BLaER1 treated with 17β-estradiol and CSF1 and Interleukin-3, amounts not matched to agents 10 nM and 100 nM (cell line): Measurements from ENCODE around the gene CSMD2.

Experiments
- H3K27ac ChIP-seq, 11 experiments: shearing (Covaris generic); formaldehyde crosslinking; 2 replicates each; pipeline ENCODE4 v1.8.1; 2022
- H3K27me3 ChIP-seq, 11 experiments: shearing (Covaris generic); formaldehyde crosslinking; 2 replicates each; pipeline ENCODE4 v1.8.1; 2022
- H3K36me3 ChIP-seq, 11 experiments: shearing (Covaris generic); formaldehyde crosslinking; 2 replicates each; pipeline ENCODE4 v1.8.1; 2022
- H3K4me1 ChIP-seq, 10 experiments: shearing (Covaris generic); formaldehyde crosslinking; 2 replicates each; pipeline ENCODE4 v1.8.1; 2022
- H3K4me2 ChIP-seq, 11 experiments: shearing (Covaris generic); formaldehyde crosslinking; 2 replicates each; pipeline ENCODE4 v1.8.1; 2022
- H3K4me3 ChIP-seq, 10 experiments: shearing (Covaris generic); formaldehyde crosslinking; 2 replicates each; pipeline ENCODE4 v1.8.1; 2022
- H3K9ac ChIP-seq, 11 experiments: shearing (Covaris generic); formaldehyde crosslinking; 2 replicates each; pipeline ENCODE4 v1.8.1; 2022
- H3K9me3 ChIP-seq, 11 experiments: shearing (Covaris generic); formaldehyde crosslinking; replicated peaks in 1 of 11; 2 replicates each; pipeline ENCODE4 v1.8.1; 2022
- H4K20me1 ChIP-seq, 11 experiments: shearing (Covaris generic); formaldehyde crosslinking; 2 replicates each; pipeline ENCODE4 v1.8.1; 2022
- Cebpa-rat ChIP-seq, 11 experiments: shearing (Covaris generic); IDR thresholded peaks; 2 replicates each; pipeline ENCODE4 v1.8.1; 2022

Gene CSMD2

GRCh38 chr1:33860671-33861070, 304.4 kb downstream of the CSMD2 start:
- Histone ChIP-seq H3K4me1 (no peaks in the 10 kb centered on the region), H3K36me3 (no peaks in the 10 kb centered on the region), H3K27ac (no peak overlapping the region), H3K9ac (no peak overlapping the region), H3K4me3 (no peak overlapping the region), H3K9me3 (no peaks in the 10 kb centered on the region), H3K27me3 (no peaks in the 10 kb centered on the region), H4K20me1 (no peaks in the 10 kb centered on the region), H3K4me2 (no peak overlapping the region)
- no peak for TF ChIP-seq Cebpa-rat (IDR thresholded peaks at IDR 0.05)

- no peak overlapping the region for H3K4me2 ChIP-seq
- H3K4me1 ChIP-seq, result peaks cover 0 to 4% (median 0%) of the 10 kb centered on the region in 10 experiments; a peak in 2 of 20 replicates
- no peak for TF ChIP-seq Cebpa-rat (IDR thresholded peaks at IDR 0.05)
- H3K9me3 ChIP-seq, result no peaks in the 10 kb centered on the region
- H3K36me3 ChIP-seq, result no peaks in the 10 kb centered on the region
- H3K27me3 ChIP-seq, result no peaks in the 10 kb centered on the region
- H3K4me3 ChIP-seq, result no peak overlapping the region
- H4K20me1 ChIP-seq, result no peaks in the 10 kb centered on the region
- no peak overlapping the region for H3K27ac ChIP-seq
- no peak overlapping the region for H3K9ac ChIP-seq
These were observed 310.9 kb downstream of the CSMD2 start for GRCh38 chr1:33854091-33854490.

- peaks cover 0 to 4% (median 0%) of the 10 kb centered on the region in 10 experiments; a peak in 2 of 20 replicates for H3K4me1 ChIP-seq
- H3K27me3 ChIP-seq, result no peaks in the 10 kb centered on the region
- no peak overlapping the region for H3K27ac ChIP-seq
- H3K4me2 ChIP-seq, result no peak overlapping the region
- H3K9me3 ChIP-seq, result no peaks in the 10 kb centered on the region
- H4K20me1 ChIP-seq, result no peaks in the 10 kb centered on the region
- H3K36me3 ChIP-seq, result no peaks in the 10 kb centered on the region
- TF ChIP-seq Cebpa-rat (IDR thresholded peaks at IDR 0.05), result no peak
- H3K9ac ChIP-seq, result no peak overlapping the region
- H3K4me3 ChIP-seq, result no peak overlapping the region
These were observed 311.6 kb downstream of the CSMD2 start for GRCh38 chr1:33853431-33853830.

GRCh38 chr1:33852711-33853110, 312.3 kb downstream of the CSMD2 start:
- H3K27ac ChIP-seq, result no peak overlapping the region
- no peak for TF ChIP-seq Cebpa-rat (IDR thresholded peaks at IDR 0.05)

GRCh38 chr1:33850481-33850880, 314.5 kb downstream of the CSMD2 start:
- no peak for TF ChIP-seq Cebpa-rat (IDR thresholded peaks at IDR 0.05)
- Histone ChIP-seq H3K9ac (no peak overlapping the region), H3K27me3 (no peaks in the 10 kb centered on the region), H3K4me2 (no peak overlapping the region), H4K20me1 (no peaks in the 10 kb centered on the region), H3K9me3 (no peaks in the 10 kb centered on the region), H3K27ac (no peak overlapping the region), H3K36me3 (no peaks in the 10 kb centered on the region), H3K4me1 (peaks cover 0 to 4% (median 0%) of the 10 kb centered on the region in 10 experiments; a peak in 2 of 20 replicates), H3K4me3 (no peak overlapping the region)

More at GRCh38 chr1:33852711-33853110, 312.3 kb downstream of the CSMD2 start:
- Histone ChIP-seq H3K4me2 (peak overlapping the region in 1 of 11 experiments; percentile 18; a peak in 2 of 22 replicates), H3K4me1 (peaks cover 0 to 4% (median 0%) of the 10 kb centered on the region in 10 experiments; a peak in 2 of 20 replicates), H3K36me3 (no peaks in the 10 kb centered on the region), H3K9ac (no peak overlapping the region), H3K27me3 (no peaks in the 10 kb centered on the region), H3K4me3 (no peak overlapping the region), H4K20me1 (no peaks in the 10 kb centered on the region), H3K9me3 (no peaks in the 10 kb centered on the region)

- TF ChIP-seq Cebpa-rat (IDR thresholded peaks at IDR 0.05), result no peak
- H3K27ac ChIP-seq, result no peak overlapping the region
- no peak overlapping the region for H3K4me2 ChIP-seq
- no peaks in the 10 kb centered on the region for H3K9me3 ChIP-seq
- H3K4me1 ChIP-seq, result no peaks in the 10 kb centered on the region
- H3K4me3 ChIP-seq, result no peak overlapping the region
- H3K36me3 ChIP-seq, result no peaks in the 10 kb centered on the region
- no peaks in the 10 kb centered on the region for H4K20me1 ChIP-seq
- no peak overlapping the region for H3K9ac ChIP-seq
- H3K27me3 ChIP-seq, result no peaks in the 10 kb centered on the region
These were observed 315.8 kb downstream of the CSMD2 start for GRCh38 chr1:33849211-33849610.

GRCh38 chr1:33848205-33848937, 316.7 kb downstream of the CSMD2 start:
- no peaks in the 10 kb centered on the region for H3K27me3 ChIP-seq
- H3K4me3 ChIP-seq, result no peak overlapping the region
- no peaks in the 10 kb centered on the region for H3K36me3 ChIP-seq
- H3K27ac ChIP-seq, result no peak overlapping the region
- no peak for TF ChIP-seq Cebpa-rat (IDR thresholded peaks at IDR 0.05)
- H3K9me3 ChIP-seq, result no peaks in the 10 kb centered on the region
- no peaks in the 10 kb centered on the region for H4K20me1 ChIP-seq
- H3K4me1 ChIP-seq, result no peaks in the 10 kb centered on the region
- H3K4me2 ChIP-seq, result no peak overlapping the region
- no peak overlapping the region for H3K9ac ChIP-seq

GRCh38 chr1:33846861-33847260, 318.2 kb downstream of the CSMD2 start:
- H3K9ac ChIP-seq, result no peak overlapping the region
- no peaks in the 10 kb centered on the region for H3K36me3 ChIP-seq
- no peak for TF ChIP-seq Cebpa-rat (IDR thresholded peaks at IDR 0.05)
- no peak overlapping the region for H3K27ac ChIP-seq
- H3K9me3 ChIP-seq, result no peaks in the 10 kb centered on the region
- no peaks in the 10 kb centered on the region for H3K4me1 ChIP-seq
- H3K27me3 ChIP-seq, result no peaks in the 10 kb centered on the region
- H3K4me3 ChIP-seq, result no peak overlapping the region
- H3K4me2 ChIP-seq, result no peak overlapping the region
- no peaks in the 10 kb centered on the region for H4K20me1 ChIP-seq

- Histone ChIP-seq H4K20me1 (no peaks in the 10 kb centered on the region), H3K27ac (no peak overlapping the region), H3K27me3 (no peaks in the 10 kb centered on the region), H3K4me2 (no peak overlapping the region), H3K4me1 (no peaks in the 10 kb centered on the region), H3K36me3 (no peaks in the 10 kb centered on the region), H3K9me3 (no peaks in the 10 kb centered on the region), H3K9ac (no peak overlapping the region), H3K4me3 (no peak overlapping the region)
- TF ChIP-seq Cebpa-rat (IDR thresholded peaks at IDR 0.05), result no peak
These were observed 320.9 kb downstream of the CSMD2 start for GRCh38 chr1:33844166-33844565.

GRCh38 chr1:33842348-33842747, 322.7 kb downstream of the CSMD2 start:
- H3K36me3 ChIP-seq, result no peaks in the 10 kb centered on the region
- H3K9ac ChIP-seq, result no peak overlapping the region
- H3K4me3 ChIP-seq, result no peak overlapping the region
- no peak overlapping the region for H3K4me2 ChIP-seq
- no peaks in the 10 kb centered on the region for H3K9me3 ChIP-seq
- H4K20me1 ChIP-seq, result no peaks in the 10 kb centered on the region
- no peaks in the 10 kb centered on the region for H3K4me1 ChIP-seq
- H3K27me3 ChIP-seq, result no peaks in the 10 kb centered on the region
- H3K27ac ChIP-seq, result no peak overlapping the region
- no peak for TF ChIP-seq Cebpa-rat (IDR thresholded peaks at IDR 0.05)
